Trophoblast cell (in vitro differentiated cells and primary cell): ENCODE measurements around the gene DHX35.
A peak's percentile ranks its signal among the peaks of the same experiment; 100 is the strongest.

Experiments
- DNase-seq, 2 donors: peaks; one replicate each; pipeline ENCODE4 v3.0.0-alpha.2; 2016
- H2AFZ ChIP-seq: 2 replicates; pipeline ENCODE4 v1.6.1; 2013; ENCODE audit warnings: low read length, moderate library complexity, mild to moderate bottlenecking; ENCODE audit not compliant: insufficient read depth, poor library complexity
- H2AK5ac ChIP-seq: 2 replicates; pipeline ENCODE4 v1.6.1; 2013; ENCODE audit warnings: mild to moderate bottlenecking, low read length
- H2BK120ac ChIP-seq: 2 replicates; pipeline ENCODE4 v1.6.1; 2013; ENCODE audit warnings: low read length, mild to moderate bottlenecking, moderate library complexity; ENCODE audit not compliant: insufficient read depth, poor library complexity
- H2BK12ac ChIP-seq: 2 replicates; pipeline ENCODE4 v1.6.1; 2013; ENCODE audit warnings: mild to moderate bottlenecking, low read length, moderate library complexity
- H2BK5ac ChIP-seq: 2 replicates; pipeline ENCODE4 v1.6.1; 2013; ENCODE audit warnings: low read length, low read depth, moderate library complexity, mild to moderate bottlenecking; ENCODE audit not compliant: poor library complexity
- H3K14ac ChIP-seq: 2 replicates; pipeline ENCODE4 v1.6.1; 2013; ENCODE audit warnings: mild to moderate bottlenecking, low read length
- H3K18ac ChIP-seq: 2 replicates; pipeline ENCODE4 v1.6.1; 2013; ENCODE audit warnings: mild to moderate bottlenecking, low read length
- H3K23ac ChIP-seq: 2 replicates; pipeline ENCODE4 v1.6.1; 2013; ENCODE audit warnings: low read length
- H3K27ac ChIP-seq: 2 replicates; pipeline ENCODE4 v1.5.1; 2013; ENCODE audit warnings: low read depth, mild to moderate bottlenecking, inconsistent platforms, low read length, moderate library complexity
- H3K27me3 ChIP-seq: 2 replicates; pipeline ENCODE4 v1.6.1; 2013; ENCODE audit warnings: inconsistent platforms, mild to moderate bottlenecking, low read length, moderate library complexity; ENCODE audit not compliant: insufficient read depth
- H3K36me3 ChIP-seq, 2 experiments: 1 replicate in 1 of 2; 2 replicates in 1 of 2; pipeline ENCODE4 v1.6.1; 2013; ENCODE audit warnings: low read length in 2 of 2, mild to moderate bottlenecking in 2 of 2, moderate library complexity in 1 of 2; ENCODE audit not compliant: insufficient read depth in 2 of 2, control insufficient read depth in 1 of 2
- H3K4ac ChIP-seq: 2 replicates; pipeline ENCODE4 v1.6.1; 2013; ENCODE audit warnings: low read depth, mild to moderate bottlenecking, low read length, moderate library complexity
- H3K4me1 ChIP-seq, 2 experiments: 1 replicate in 1 of 2; 2 replicates in 1 of 2; pipeline ENCODE4 v1.6.1; 2013; ENCODE audit warnings: low read length in 2 of 2, mild to moderate bottlenecking in 2 of 2, moderate library complexity in 1 of 2; ENCODE audit not compliant: insufficient read depth in 2 of 2, control insufficient read depth in 1 of 2
- H3K4me2 ChIP-seq: 2 replicates; pipeline ENCODE4 v1.6.1; 2013; ENCODE audit warnings: inconsistent platforms, mild to moderate bottlenecking, low read length, moderate library complexity
- H3K4me3 ChIP-seq: 2 replicates; pipeline ENCODE4 v1.5.1; 2013; ENCODE audit warnings: mild to moderate bottlenecking, low read depth, low read length, inconsistent platforms
- H3K79me1 ChIP-seq: one replicate; pipeline ENCODE4 v1.6.1; 2013; ENCODE audit warnings: low read length
- H3K79me2 ChIP-seq: 2 replicates; pipeline ENCODE4 v1.6.1; 2013; ENCODE audit warnings: low read length, mild to moderate bottlenecking; ENCODE audit not compliant: control insufficient read depth, insufficient read depth, poor library complexity
- H3K9ac ChIP-seq: 2 replicates; pipeline ENCODE4 v1.6.1; 2013; ENCODE audit warnings: mild to moderate bottlenecking, low read length
- H3K9me3 ChIP-seq: 2 replicates; pipeline ENCODE4 v1.6.1; 2013; ENCODE audit warnings: low read depth, mild to moderate bottlenecking, control low read depth, inconsistent platforms, low read length; ENCODE audit not compliant: insufficient read depth
- H4K12ac ChIP-seq: 2 replicates; pipeline ENCODE4 v1.6.1; 2013; ENCODE audit warnings: low read depth, mild to moderate bottlenecking, low read length, moderate library complexity
- H4K8ac ChIP-seq: 2 replicates; pipeline ENCODE4 v1.6.1; 2013; ENCODE audit warnings: low read depth, mild to moderate bottlenecking, low read length, moderate library complexity
- H4K91ac ChIP-seq: one replicate; pipeline ENCODE4 v1.6.1; 2013; ENCODE audit warnings: low read depth, mild to moderate bottlenecking, low read length, moderate library complexity
- WGBS: extraction: QIAGEN DNeasy Blood & Tissue Kit; methylation state at CpG from one replicate; pipeline ENCODE4 v1.1.7; 2013; ENCODE audit warnings: missing lambda C conversion rate; ENCODE audit not compliant: insufficient read length, insufficient coverage; ENCODE audit errors: extremely low coverage; 5-methylcytosine and 5-hydroxymethylcytosine counted together

The DHX35 gene

GRCh38 chr20:39016041-39016440 lies 53.9 kb downstream of the DHX35 start:
- WGBS, result no CpG with 5 or more reads among the region's 3 CpGs
- Histone ChIP-seq H3K79me2 (no peaks in the 10 kb centered on the region), H3K9ac (no peak overlapping the region), H3K9me3 (peaks cover 2% of the 10 kb centered on the region), H3K18ac (no peak overlapping the region), H3K4me2 (no peak overlapping the region), H3K4me3 (no peak overlapping the region), H3K4ac (no peak overlapping the region), H3K79me1 (no peaks in the 10 kb centered on the region), H3K23ac (no peak overlapping the region), H3K14ac (no peak overlapping the region), H2BK12ac (no peak overlapping the region), H2AFZ (no peak overlapping the region), H3K27me3 (no peaks in the 10 kb centered on the region), H3K27ac (no peak overlapping the region), H4K8ac (no peak overlapping the region), H3K36me3 (peaks cover 4 to 8% of the 10 kb centered on the region in 2 experiments), H4K91ac (no peak overlapping the region), H2BK120ac (no peak overlapping the region), H4K12ac (no peak overlapping the region), H2AK5ac (no peak overlapping the region), H3K4me1 (peaks cover 0 to 1% of the 10 kb centered on the region in 2 experiments), H2BK5ac (no peak overlapping the region)
- DNase-seq, result no peak

- no peak overlapping the region for H2AFZ ChIP-seq
- H4K91ac ChIP-seq, result no peak overlapping the region
- no peak overlapping the region for H2BK120ac ChIP-seq
- no peak overlapping the region for H2BK5ac ChIP-seq
- H3K9me3 ChIP-seq, result peaks cover 2% of the 10 kb centered on the region
- H3K4me1 ChIP-seq, result peaks cover 0 to 1% of the 10 kb centered on the region in 2 experiments
- no peak overlapping the region for H3K23ac ChIP-seq
- H3K4me2 ChIP-seq, result no peak overlapping the region
- no peaks in the 10 kb centered on the region for H3K27me3 ChIP-seq
- H3K18ac ChIP-seq, result no peak overlapping the region
- H4K8ac ChIP-seq, result no peak overlapping the region
- WGBS, result no CpG with 5 or more reads among the region's 2 CpGs
- no peak overlapping the region for H3K4me3 ChIP-seq
- H3K79me2 ChIP-seq, result no peaks in the 10 kb centered on the region
- H2AK5ac ChIP-seq, result no peak overlapping the region
- H3K36me3 ChIP-seq, result peaks cover 5 to 10% of the 10 kb centered on the region in 2 experiments
- no peak overlapping the region for H3K27ac ChIP-seq
- H3K9ac ChIP-seq, result no peak overlapping the region
- no peak overlapping the region for H3K14ac ChIP-seq
- no peaks in the 10 kb centered on the region for H3K79me1 ChIP-seq
- no peak overlapping the region for H3K4ac ChIP-seq
- peak in 1 of 2 donors; percentile 42 for DNase-seq
- H2BK12ac ChIP-seq, result no peak overlapping the region
- H4K12ac ChIP-seq, result no peak overlapping the region
Observed at GRCh38 chr20:39016506-39016905, 54.4 kb downstream of the DHX35 start.

GRCh38 chr20:39019027-39019426 lies 56.9 kb downstream of the DHX35 start:
- Histone ChIP-seq H3K4me3 (no peak overlapping the region), H4K91ac (no peak overlapping the region), H3K9ac (no peak overlapping the region), H4K8ac (no peak overlapping the region), H3K27me3 (no peaks in the 10 kb centered on the region), H2BK5ac (no peak overlapping the region), H3K79me2 (no peaks in the 10 kb centered on the region), H2BK12ac (no peak overlapping the region), H2BK120ac (no peak overlapping the region), H3K4ac (no peak overlapping the region), H3K14ac (no peak overlapping the region), H3K4me2 (no peak overlapping the region), H4K12ac (no peak overlapping the region), H2AFZ (no peak overlapping the region), H3K23ac (no peak overlapping the region), H3K27ac (no peak overlapping the region), H3K9me3 (peaks cover 2% of the 10 kb centered on the region), H3K18ac (no peak overlapping the region), H2AK5ac (no peak overlapping the region), H3K79me1 (no peaks in the 10 kb centered on the region), H3K4me1 (peaks cover 0 to 1% of the 10 kb centered on the region in 2 experiments), H3K36me3 (peaks cover 11 to 27% of the 10 kb centered on the region in 2 experiments)
- no CpG with 5 or more reads among the region's 3 CpGs for WGBS
- no peak for DNase-seq

DNA sequence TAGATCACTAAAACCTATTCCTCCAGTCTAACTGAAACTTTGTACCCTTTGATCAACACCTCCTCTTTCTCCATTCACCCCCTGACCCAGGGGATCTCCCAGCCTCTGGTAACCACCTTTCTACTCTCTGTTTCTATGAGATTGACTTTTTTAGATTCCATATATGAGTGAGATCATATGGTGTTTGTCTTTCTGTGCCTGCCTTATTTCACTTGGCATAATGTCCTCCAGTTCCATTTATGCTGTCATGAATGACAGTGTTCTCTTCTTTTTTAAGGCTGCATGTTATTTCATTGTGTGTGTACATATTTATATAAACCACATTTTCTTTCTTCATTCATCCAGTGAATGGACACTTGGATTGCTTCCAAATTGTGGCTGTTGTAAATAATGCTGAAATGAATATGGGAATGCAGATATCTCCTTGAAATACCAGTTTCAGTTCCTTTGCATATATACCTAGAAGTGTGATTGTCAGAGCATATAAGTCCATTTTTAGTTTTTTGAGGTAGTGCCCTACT lies 57.7 kb downstream of the DHX35 start:
- H3K4me3 ChIP-seq, result no peak overlapping the region
- H4K91ac ChIP-seq, result no peak overlapping the region
- no peak overlapping the region for H3K14ac ChIP-seq
- H3K18ac ChIP-seq, result no peak overlapping the region
- H3K27ac ChIP-seq, result no peak overlapping the region
- no peak overlapping the region for H3K9ac ChIP-seq
- no peaks in the 10 kb centered on the region for H3K79me2 ChIP-seq
- H2AFZ ChIP-seq, result no peak overlapping the region
- no peak overlapping the region for H4K12ac ChIP-seq
- H3K23ac ChIP-seq, result no peak overlapping the region
- H2BK120ac ChIP-seq, result no peak overlapping the region
- peaks cover 11 to 28% of the 10 kb centered on the region in 2 experiments for H3K36me3 ChIP-seq
- H2AK5ac ChIP-seq, result no peak overlapping the region
- H3K4me2 ChIP-seq, result no peak overlapping the region
- H3K79me1 ChIP-seq, result no peaks in the 10 kb centered on the region
- H4K8ac ChIP-seq, result no peak overlapping the region
- H3K4ac ChIP-seq, result no peak overlapping the region
- no peak overlapping the region for H2BK12ac ChIP-seq
- peaks cover 0 to 1% of the 10 kb centered on the region in 2 experiments for H3K4me1 ChIP-seq
- peaks cover 2% of the 10 kb centered on the region for H3K9me3 ChIP-seq
- no peak for DNase-seq
- no peak overlapping the region for H2BK5ac ChIP-seq
- no peaks in the 10 kb centered on the region for H3K27me3 ChIP-seq
